ENCODE measurements around the gene LINGO4. TPM values are rescaled to one million over a fixed set of nuclear protein-coding genes. Genes with fewer than 3 reads are reported as not detected.
A peak's percentile ranks its signal among the peaks of the same experiment; 100 is the strongest.

The LINGO4 gene
- total RNA-seq, 2 experiments from 2014 or later: not detected

DNA sequence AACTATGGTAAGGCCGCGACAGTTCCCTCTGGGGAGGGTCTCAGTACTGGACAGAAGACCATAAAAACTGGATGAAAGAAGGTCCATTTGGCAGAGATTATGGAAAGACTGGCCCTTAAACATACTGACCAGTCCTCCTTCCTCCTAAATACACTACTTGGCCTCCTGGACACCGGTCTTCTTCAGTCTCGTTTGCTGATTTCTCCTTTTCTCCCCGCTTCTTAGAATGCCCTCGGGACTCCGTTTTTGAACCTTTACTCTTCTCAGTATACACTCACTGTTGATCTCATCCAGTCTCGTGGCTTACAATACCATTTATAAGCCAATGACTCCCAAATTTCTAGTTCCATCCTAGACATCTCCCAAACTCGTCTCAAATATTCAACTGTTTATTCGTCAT, 41.2 kb downstream of the LINGO4 start:
- no peak for TF ChIP-seq CTCF (IDR thresholded peaks at IDR 0.05)
- H3K9me3 Mint-ChIP-seq: no peaks in the 10 kb centered on the region
- H3K36me3 Mint-ChIP-seq (ENCODE audit: low read depth): peaks cover 27% of the 10 kb centered on the region
- POLR2A ChIA-PET: interaction anchor here (0.8 to 1.9 kb wide), 11 partner anchors 8 to 144 kb away, joined by 3 to 9 read pairs (median 5); partner anchors contain the start of gene C2CD4D
- H3K27ac Mint-ChIP-seq: peak overlapping the region; percentile 95
- ATAC-seq: no peak
- no peak for DNase-seq
- intact Hi-C loops (cut with micrococcal nuclease): loop anchor here (5.0 kb wide), 1 partner anchor 73 kb away; the partner anchor contains the start of gene C2CD4D
- CTCF ChIA-PET: interaction anchor here (1.9 to 2.9 kb wide), 2 partner anchors 26 to 72 kb away, joined by 12 to 13 read pairs; partner anchors contain the start of gene TDRKH
- H3K4me1 Mint-ChIP-seq (ENCODE audit: low read depth): peaks cover 22% of the 10 kb centered on the region
- peak overlapping the region; percentile 83 for H3K4me3 Mint-ChIP-seq
- no peaks in the 10 kb centered on the region for H3K27me3 Mint-ChIP-seq

DNA sequence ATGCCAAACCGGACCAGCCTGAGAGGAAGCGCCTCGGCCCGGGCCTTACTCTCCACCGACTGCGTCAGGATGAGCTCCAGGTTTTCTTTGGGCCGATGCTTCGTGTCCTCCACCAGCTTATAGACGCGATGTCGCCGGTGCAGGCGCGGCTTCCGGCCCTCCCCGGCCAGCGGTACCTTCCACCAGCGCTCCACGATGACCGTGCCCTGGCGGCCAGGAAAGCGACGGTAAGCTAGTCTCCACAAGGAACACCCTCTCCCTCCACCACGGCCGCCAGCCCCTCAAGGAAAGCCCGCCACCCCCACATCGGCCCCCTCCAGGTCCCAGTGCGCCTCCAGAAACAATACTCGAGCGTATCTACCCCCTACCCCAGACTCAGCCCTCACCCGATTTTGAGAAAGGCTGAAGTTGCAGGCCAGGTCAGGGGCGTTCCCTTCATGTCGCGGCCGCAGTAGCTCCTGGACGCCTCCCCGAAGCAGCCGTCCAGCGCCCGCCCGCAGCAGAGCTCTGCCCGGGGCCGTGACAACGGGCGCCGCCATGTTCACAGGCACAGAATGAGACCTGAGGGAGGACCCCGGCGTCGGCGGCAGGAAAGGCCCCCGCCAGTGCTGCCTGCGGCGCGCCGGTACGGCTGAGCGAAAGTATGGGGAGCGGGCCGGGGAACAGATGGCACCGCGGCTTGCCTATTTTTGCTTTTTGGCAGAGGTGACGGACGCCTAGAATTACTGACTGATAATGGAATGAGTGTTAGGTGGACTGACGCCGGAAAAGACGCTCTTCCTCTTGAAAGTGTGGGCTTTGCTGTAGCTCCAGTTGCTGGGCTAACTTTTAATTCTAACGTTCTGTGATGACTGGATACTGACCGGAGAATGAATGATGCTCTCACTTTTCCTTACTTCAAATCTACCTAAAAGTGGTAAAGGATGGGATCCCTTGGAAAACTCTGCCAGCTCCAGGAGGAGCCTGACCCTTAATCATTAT, 42.0 kb downstream of the LINGO4 start, which contains the start of gene MRPL9:
Gene MRPL9, minus strand, starts transcription at position 556 of the 981 bp plus-strand sequence. Its CDS starts 17 bp downstream, at position 539.
- Mint-ChIP-seq H3K27me3 (no peaks in the 10 kb centered on the region), H3K36me3 (ENCODE audit: low read depth) (peaks cover 27% of the 10 kb centered on the region), H3K9me3 (no peaks in the 10 kb centered on the region), H3K4me1 (ENCODE audit: low read depth) (peaks cover 18% of the 10 kb centered on the region), H3K27ac (peak within 1 kb of the TSS; percentile 95), H3K4me3 (peak within 1 kb of the TSS; percentile 83)
- CTCF ChIA-PET: interaction anchor here (0.8 to 2.9 kb wide), 7 partner anchors 10 to 142 kb away, joined by 3 to 13 read pairs (median 3); partner anchors contain the start of gene TDRKH
- DNase-seq: peak; percentile 91
- ATAC-seq: peak; percentile 99
- POLR2A ChIA-PET: interaction anchor here (0.6 to 1.9 kb wide), 17 partner anchors 9 to 148 kb away, joined by 3 to 9 read pairs (median 4); partner anchors contain the start of gene C2CD4D
- TF ChIP-seq CTCF (IDR thresholded peaks at IDR 0.05): no peak
- intact Hi-C loops (cut with micrococcal nuclease): loop anchor here (5.0 kb wide), 1 partner anchor 74 kb away; the partner anchor contains the start of gene C2CD4D

DNA sequence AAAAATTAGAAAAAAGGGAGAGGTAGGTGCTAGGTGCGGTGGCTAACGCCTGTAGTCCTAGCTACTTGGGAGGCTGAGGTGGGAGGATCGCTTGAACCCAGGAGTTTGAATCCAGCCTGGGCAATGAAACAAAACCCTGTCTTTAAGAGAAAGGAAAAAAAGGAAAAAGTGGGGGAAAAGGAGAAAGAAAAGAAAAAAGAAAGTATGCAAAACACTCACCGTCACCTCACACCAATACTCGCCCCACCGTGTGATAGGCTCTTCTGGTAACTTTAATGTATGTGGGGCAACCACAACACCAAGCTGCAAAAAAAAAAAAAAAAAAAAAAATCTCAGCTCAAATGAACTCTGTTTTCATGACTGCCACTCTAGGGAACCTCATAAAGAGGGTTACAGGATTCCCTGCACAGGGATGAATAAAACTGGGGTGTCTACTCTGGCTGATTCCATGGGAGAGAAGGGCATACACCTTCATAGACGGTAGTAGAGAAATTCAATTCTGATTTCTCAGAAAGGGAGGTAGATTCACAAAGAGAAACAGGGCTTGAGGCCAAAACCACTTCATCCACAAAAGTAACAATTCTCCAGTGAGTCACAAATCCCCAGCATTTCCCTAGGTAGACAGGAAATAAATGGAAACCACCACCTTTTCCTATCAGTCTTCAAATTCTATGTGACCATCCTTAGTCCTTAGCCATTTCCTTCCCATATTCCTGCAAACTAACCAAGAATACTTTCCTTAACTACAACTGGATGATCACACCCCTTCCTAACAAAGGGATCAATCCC, 44.4 kb downstream of the LINGO4 start:
- Mint-ChIP-seq H3K9me3 (no peaks in the 10 kb centered on the region), H3K36me3 (ENCODE audit: low read depth) (peaks cover 38% of the 10 kb centered on the region), H3K4me1 (ENCODE audit: low read depth) (peaks cover 29% of the 10 kb centered on the region), H3K27me3 (no peaks in the 10 kb centered on the region), H3K4me3 (no peak overlapping the region), H3K27ac (no peak overlapping the region)
- CTCF ChIA-PET: interaction anchor here (1.3 to 1.9 kb wide), 2 partner anchors 26 to 76 kb away, joined by 3 to 5 read pairs; no protein-coding TSS in a partner anchor
- intact Hi-C loops (cut with micrococcal nuclease): loop anchor here (5.0 kb wide), 1 partner anchor 77 kb away; the partner anchor contains the start of gene C2CD4D
- TF ChIP-seq CTCF (IDR thresholded peaks at IDR 0.05): no peak
- no peak for DNase-seq
- no peak for ATAC-seq
- POLR2A ChIA-PET: interaction anchor here (1.1 kb wide), 1 partner anchor 61 kb away, joined by 3 read pairs; no protein-coding TSS in a partner anchor

DNA sequence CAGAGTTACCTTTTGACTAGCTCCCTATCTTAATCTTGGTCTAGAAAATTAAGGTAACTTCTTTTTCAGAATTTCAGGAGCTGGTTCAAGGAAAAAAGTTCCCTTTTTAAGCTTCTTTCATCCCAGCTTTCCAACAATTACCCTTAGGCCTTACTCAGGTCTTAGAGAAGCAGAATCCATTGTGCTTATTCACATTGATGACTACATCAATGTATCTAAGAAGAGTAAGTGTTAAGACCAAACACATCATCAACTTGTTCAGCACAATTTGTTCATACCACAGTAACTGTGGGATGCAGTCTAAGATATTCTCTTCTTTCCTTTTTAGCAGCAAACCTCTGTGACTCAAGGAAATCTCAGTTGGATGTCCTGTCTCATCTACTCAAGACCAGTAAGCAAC, 46.0 kb downstream of the LINGO4 start:
- POLR2A ChIA-PET: interaction anchor here (0.9 kb wide), 1 partner anchor 80 kb away, joined by 3 read pairs; the partner anchor contains the start of gene C2CD4D
- Mint-ChIP-seq H3K27me3 (no peaks in the 10 kb centered on the region), H3K36me3 (ENCODE audit: low read depth) (peaks cover 38% of the 10 kb centered on the region), H3K9me3 (no peaks in the 10 kb centered on the region), H3K4me3 (no peak overlapping the region), H3K4me1 (ENCODE audit: low read depth) (peaks cover 27% of the 10 kb centered on the region), H3K27ac (no peak overlapping the region)
- ATAC-seq (no peak), DNase-seq (no peak)
- CTCF ChIA-PET: interaction anchor here (0.7 to 1.9 kb wide), 3 partner anchors 24 to 165 kb away, joined by 3 to 5 read pairs (median 4); no protein-coding TSS in a partner anchor
- TF ChIP-seq CTCF (IDR thresholded peaks at IDR 0.05): no peak
- intact Hi-C loops (cut with micrococcal nuclease): no loop called here

All from activated CD8-positive, alpha-beta T cell treated with anti-CD3 and anti-CD28 coated beads for 36 hours (primary cell).